Epithelial cell of proximal tubule (primary cell): ENCODE results near the gene MRPL37. TPM values are rescaled to one million over a fixed set of nuclear protein-coding genes. Genes with fewer than 3 reads are reported as not detected.

Experiments used
- DNase-seq: peaks from one replicate; pipeline ENCODE4 v3.0.0-alpha.2; 2011; ENCODE audit warnings: low read depth
- H3K4me3 ChIP-seq: 2 replicates; pipeline ENCODE4 v1.5.1; 2011; ENCODE audit warnings: low read depth, mild to moderate bottlenecking, low read length
- total RNA-seq: library from RNA; depleted of rRNA; stranded (reverse); fragments of >200 nt; gene quantifications from 2 replicates; pipeline ENCODE4 v1.2.3, GENCODE V29; 2015
- TF ChIP-seq, protein P1 (sequence below): conservative IDR thresholded peaks from 2 replicates; pipeline ENCODE4 v1.5.1; 2012; ENCODE audit warnings: low read depth, mild to moderate bottlenecking, low read length

Gene MRPL37
- total RNA-seq, 1 donor from 2014 or later = 115 TPM

DNA sequence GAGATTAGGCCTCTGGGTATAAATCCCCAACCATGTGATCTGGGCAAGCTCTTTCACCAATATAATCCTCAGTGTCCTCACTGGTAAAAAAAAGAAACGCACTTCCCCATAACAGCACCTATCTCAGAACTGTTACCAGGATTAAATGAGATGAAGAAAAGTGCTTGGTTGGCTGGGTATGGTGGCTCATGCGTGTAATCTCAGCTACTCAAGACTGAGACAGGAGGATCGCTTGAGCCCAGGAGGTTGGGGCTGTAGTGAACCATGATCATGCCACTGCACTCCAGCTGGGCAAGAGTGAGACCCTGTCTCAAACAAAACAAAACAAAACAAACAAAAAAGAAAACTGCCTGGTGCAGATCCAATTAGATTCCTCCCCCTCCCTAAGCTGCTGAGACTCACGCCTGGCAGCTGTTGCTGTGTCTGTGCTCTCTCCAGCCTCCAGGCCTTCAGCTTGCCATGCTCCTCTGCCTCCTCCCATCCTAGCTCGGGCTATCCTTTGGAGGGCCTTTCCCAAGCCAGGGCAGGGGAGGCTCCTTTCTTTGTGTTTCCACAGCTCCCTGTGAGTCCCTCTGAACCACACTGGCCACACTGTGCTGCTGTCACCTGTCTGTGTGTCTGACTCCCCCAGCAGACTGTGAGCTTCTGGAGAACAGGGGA lies 19.1 kb upstream of the MRPL37 start:
- no peak overlapping the region for H3K4me3 ChIP-seq
- DNase-seq = no peak
- TF ChIP-seq, protein P1, sequence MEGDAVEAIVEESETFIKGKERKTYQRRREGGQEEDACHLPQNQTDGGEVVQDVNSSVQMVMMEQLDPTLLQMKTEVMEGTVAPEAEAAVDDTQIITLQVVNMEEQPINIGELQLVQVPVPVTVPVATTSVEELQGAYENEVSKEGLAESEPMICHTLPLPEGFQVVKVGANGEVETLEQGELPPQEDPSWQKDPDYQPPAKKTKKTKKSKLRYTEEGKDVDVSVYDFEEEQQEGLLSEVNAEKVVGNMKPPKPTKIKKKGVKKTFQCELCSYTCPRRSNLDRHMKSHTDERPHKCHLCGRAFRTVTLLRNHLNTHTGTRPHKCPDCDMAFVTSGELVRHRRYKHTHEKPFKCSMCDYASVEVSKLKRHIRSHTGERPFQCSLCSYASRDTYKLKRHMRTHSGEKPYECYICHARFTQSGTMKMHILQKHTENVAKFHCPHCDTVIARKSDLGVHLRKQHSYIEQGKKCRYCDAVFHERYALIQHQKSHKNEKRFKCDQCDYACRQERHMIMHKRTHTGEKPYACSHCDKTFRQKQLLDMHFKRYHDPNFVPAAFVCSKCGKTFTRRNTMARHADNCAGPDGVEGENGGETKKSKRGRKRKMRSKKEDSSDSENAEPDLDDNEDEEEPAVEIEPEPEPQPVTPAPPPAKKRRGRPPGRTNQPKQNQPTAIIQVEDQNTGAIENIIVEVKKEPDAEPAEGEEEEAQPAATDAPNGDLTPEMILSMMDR = no peak

DNA sequence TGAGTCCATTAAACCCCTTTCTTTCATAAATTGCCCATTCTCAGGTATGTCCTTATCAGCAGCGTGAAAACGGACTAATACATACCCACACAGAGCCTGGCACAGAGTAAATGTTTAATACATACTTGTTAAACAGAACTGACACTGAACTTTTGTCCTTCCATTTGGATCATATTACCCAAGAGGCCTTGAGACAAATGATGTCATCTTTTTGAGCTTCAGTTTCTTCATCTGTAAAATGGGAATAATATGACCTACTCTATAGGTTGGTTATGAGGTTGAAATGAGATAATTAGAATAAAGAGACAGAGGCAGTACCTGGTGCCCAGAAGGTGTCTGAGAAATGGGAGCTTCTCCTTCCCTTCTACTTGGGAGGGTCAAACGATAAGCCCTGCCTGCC lies 13.9 kb upstream of the MRPL37 start:
- TF ChIP-seq, protein P1 = no peak
- no peak for DNase-seq
- H3K4me3 ChIP-seq = no peak overlapping the region

DNA sequence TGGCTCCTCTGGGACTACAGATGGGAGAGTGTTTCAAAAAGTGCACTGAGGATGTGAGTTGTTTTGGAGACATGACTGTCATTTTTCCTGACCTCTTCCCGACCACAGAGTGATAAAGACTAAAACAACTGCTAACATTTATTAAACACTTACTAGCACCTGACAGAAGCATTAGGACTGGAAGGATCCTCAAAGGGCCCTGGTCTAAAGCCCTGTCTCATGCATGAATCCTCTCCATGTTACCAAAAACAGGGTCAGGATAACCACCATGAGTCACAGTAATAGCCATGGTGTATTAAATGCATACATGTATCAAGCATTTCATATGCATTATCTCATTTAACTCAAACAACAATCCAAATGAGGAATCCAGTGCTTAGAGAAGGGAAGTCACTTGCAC lies 11.7 kb upstream of the MRPL37 start:
- H3K4me3 ChIP-seq = no peak overlapping the region
- TF ChIP-seq, protein P1 = no peak
- no peak for DNase-seq

DNA sequence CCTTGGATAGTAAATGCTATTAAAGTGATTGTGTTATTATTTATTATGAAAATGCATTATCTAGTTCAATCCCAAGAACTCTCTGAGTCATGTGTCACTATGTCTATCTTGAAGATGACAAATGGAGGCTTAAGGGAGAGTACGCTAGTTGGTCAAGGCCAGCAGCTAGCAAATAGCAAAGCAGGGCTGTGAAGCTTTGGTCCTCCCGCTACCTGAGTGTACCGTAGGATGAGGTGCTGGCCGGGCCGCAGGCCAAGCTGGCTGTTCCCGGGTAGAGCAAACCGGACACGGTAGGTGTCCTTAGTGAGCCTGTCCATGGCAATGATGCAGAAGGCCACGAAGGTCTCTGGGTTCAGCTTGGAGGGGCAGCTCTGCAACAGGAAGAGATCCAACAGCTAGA lies 9.4 kb upstream of the MRPL37 start:
- DNase-seq = no peak
- no peak overlapping the region for H3K4me3 ChIP-seq
- TF ChIP-seq, protein P1 = no peak

DNA sequence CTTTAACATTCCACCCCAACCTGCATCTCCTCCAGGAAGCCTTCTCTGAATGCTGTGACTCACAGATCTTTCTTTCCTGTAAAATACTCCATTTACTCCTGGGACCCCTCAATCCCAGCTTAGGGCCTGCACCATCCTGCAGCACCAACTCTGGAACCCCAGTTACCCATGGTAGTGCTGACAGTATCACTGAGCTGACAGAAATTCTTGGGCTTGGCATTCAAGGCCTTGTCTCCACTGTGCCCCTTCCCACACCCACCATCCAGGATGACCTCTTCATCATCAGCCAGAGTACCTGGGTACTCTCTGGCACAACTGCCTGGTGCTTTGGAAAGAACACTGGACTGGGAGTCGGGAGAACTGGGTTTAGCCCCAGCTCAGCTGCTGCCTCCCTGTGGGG lies 8.4 kb upstream of the MRPL37 start:
- TF ChIP-seq, protein P1 = no peak
- H3K4me3 ChIP-seq = no peak overlapping the region
- DNase-seq = no peak

DNA sequence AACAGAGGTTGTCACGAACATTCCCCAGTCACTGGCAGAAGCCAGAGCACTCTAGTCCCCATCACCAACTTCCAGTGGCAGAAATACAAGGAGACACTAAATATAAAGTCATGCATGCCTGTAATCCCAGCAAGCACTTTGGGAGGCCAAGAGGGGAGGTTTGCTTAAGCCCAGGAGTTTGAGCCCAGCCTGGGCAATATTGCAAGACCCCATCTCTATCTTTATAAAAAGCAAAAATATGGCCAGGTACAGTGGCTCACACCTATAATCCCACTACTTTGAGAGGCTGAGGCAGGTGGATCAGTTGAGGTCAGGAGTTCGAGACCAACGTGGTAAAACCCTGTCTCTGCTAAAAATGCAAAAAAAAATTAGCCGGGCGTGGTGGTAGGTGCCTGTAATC lies 6.5 kb upstream of the MRPL37 start:
- TF ChIP-seq, protein P1 = no peak
- no peak overlapping the region for H3K4me3 ChIP-seq
- no peak for DNase-seq

DNA sequence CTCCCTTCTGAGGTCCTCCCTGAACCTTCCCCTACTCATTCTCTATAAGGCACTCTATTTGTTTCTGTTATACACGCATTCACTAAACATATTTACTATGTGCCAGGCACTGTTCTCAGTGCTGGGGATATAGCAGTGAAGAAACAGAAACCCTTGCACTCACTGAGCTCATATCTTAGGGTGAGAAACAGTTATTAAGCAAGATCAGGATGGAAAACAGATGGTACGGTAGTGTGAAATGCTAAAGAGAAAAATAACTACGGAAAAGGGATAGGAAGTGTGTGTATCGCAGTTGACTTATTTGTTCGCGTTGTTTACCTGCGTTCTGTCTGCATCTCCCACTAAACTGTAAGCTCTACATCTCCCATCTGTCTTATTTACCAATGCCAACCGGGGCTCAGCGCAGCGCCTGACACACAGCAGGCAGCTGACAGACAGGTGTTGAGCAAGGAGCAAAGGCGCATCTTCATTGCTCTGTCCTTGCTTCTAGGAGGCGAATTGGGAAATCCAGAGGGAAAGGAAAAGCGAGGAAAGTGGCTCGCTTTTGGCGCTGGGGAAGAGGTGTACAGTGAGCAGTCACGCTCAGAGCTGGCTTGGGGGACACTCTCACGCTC lies 709 bp upstream of the MRPL37 start:
- peak overlapping the region; percentile 87 for H3K4me3 ChIP-seq
- no peak for DNase-seq
- TF ChIP-seq, protein P1 = no peak
